Endothelial cell of umbilical vein (primary cell): Measurements from ENCODE around the gene LAMC3.

ENCODE experiments used
- EZH2 ChIP-seq: IDR thresholded peaks from 2 replicates; pipeline ENCODE4 v1.6.1; 2012; ENCODE audit warnings: borderline replicate concordance, low read depth, mild to moderate bottlenecking, moderate library complexity, low read length, inconsistent platforms; ENCODE audit not compliant: severe bottlenecking
- FOS ChIP-seq: IDR thresholded peaks from 2 replicates; pipeline ENCODE4 v1.6.1; 2011; ENCODE audit warnings: mild to moderate bottlenecking, low read length, moderate library complexity, borderline replicate concordance; ENCODE audit not compliant: insufficient read depth
- GATA2 ChIP-seq: IDR thresholded peaks from 2 replicates; pipeline ENCODE4 v1.7.0; 2011; ENCODE audit warnings: low read depth, mild to moderate bottlenecking, moderate library complexity, mixed read lengths, low read length; ENCODE audit not compliant: insufficient read length, insufficient read depth
- MAX ChIP-seq: IDR thresholded peaks from 2 replicates; pipeline ENCODE4 v1.6.1; 2011; ENCODE audit not compliant: insufficient read depth, insufficient read length
- MYC ChIP-seq: IDR thresholded peaks from one replicate; pipeline ENCODE4 v1.6.1; 2011; ENCODE audit warnings: mild to moderate bottlenecking, low read depth, low read length
- POLR2A ChIP-seq: IDR thresholded peaks from 2 replicates; pipeline ENCODE4 v1.6.1; 2012; ENCODE audit warnings: low read depth, mild to moderate bottlenecking, control low read depth, low read length
- POLR2AphosphoS5 ChIP-seq: IDR thresholded peaks from 2 replicates; pipeline ENCODE4 v1.6.1; 2012; ENCODE audit warnings: low read depth, mild to moderate bottlenecking, control low read depth, low read length, moderate library complexity; ENCODE audit not compliant: insufficient read depth
- TF ChIP-seq, protein P1 (sequence below), 2 donors: IDR thresholded peaks; 1 replicate in 1 of 2; 2 replicates in 1 of 2; pipeline ENCODE4 v1.5.1; 2011; ENCODE audit warnings: low read length in 2 of 2, mild to moderate bottlenecking in 2 of 2, moderate library complexity in 2 of 2, control low read depth in 1 of 2, inconsistent platforms in 1 of 2, low read depth in 1 of 2; ENCODE audit not compliant: insufficient read depth in 1 of 2; ENCODE audit errors: extremely low read depth in 1 of 2

GRCh38 chr9:131012396-131012917, 3.5 kb downstream of the LAMC3 start:
- TF ChIP-seq, protein P1, sequence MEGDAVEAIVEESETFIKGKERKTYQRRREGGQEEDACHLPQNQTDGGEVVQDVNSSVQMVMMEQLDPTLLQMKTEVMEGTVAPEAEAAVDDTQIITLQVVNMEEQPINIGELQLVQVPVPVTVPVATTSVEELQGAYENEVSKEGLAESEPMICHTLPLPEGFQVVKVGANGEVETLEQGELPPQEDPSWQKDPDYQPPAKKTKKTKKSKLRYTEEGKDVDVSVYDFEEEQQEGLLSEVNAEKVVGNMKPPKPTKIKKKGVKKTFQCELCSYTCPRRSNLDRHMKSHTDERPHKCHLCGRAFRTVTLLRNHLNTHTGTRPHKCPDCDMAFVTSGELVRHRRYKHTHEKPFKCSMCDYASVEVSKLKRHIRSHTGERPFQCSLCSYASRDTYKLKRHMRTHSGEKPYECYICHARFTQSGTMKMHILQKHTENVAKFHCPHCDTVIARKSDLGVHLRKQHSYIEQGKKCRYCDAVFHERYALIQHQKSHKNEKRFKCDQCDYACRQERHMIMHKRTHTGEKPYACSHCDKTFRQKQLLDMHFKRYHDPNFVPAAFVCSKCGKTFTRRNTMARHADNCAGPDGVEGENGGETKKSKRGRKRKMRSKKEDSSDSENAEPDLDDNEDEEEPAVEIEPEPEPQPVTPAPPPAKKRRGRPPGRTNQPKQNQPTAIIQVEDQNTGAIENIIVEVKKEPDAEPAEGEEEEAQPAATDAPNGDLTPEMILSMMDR (IDR thresholded peaks at IDR 0.05; ENCODE audit: extremely low read depth in 1 of 2, insufficient read depth in 1 of 2, low read depth in 1 of 2, low read length in 2 of 2): no peak
- TF ChIP-seq POLR2A (no peak), MAX (no peak), EZH2 (no peak), FOS (no peak), POLR2AphosphoS5 (no peak), GATA2 (no peak), MYC (no peak)
